Hematopoietic multipotent progenitor cell treated with erythropoietin and hydrocortisone succinate and interleukin-3 and kit ligand, for 15 days (in vitro differentiated cells): ENCODE results near the gene TNC.

Experiments
- DNase-seq: peaks from one replicate; pipeline ENCODE4 v3.0.0-alpha.2; 2015; ENCODE audit warnings: low spot score

TNC gene

DNA sequence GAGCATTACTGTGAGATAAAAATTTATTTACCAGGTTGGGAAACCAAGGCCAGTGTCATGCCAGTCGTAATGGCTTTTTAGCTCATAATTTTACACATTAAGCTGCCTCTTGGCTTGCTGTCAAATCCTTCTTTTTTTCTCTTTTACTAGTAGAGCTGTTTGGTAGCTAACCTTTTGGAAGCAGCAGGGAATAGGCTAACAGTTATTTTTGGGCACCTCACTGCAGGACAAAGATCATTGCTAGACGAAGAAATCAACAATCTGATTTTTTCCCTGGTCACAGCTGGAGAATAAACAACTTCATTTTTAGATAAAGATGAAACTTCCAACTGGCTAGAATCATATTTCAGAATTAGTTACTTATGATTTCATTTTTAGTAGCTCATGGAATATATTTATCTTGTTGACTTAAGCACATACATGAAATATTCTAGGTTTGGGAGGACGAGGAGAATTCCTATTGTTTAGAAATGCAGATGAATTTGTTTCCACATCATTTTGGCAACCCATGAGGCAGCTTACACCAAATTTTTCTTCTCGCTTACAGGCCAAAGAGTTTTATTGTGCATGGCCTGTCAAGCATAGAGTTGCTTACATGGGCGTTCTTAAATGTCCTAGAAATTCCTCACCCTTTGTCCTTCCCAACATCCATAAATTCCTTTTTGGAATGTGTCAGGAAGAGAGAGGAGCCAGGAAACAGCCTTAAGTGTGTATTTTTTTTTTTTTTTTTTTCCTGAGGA, 19.6 kb downstream of the TNC start:
- no peak for DNase-seq

DNA sequence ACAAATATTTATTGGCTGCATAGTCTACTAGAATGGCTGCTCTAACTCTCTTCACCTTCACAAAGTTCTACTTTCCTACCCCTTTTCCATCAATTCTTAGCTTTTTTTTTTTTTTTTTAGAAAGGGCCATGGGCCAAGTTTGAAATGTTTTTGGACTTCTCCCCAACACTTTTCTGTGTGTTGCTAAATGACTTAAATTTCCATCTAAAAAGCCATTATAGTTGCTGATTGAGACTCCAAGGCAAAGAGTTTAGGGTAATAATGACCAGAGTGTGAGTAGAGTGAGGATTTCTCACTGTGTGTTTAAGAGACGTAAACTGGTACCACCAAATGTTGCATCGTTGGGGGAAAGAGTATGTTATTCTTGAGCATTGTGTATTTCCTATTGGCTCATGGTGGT, 24.4 kb downstream of the TNC start:
- DNase-seq: no peak

- no peak for DNase-seq
These were observed 27.5 kb downstream of the TNC start for GRCh38 chr9:115090486-115090885.

- DNase-seq: no peak
These were observed 29.1 kb downstream of the TNC start for GRCh38 chr9:115088860-115089259.

DNA sequence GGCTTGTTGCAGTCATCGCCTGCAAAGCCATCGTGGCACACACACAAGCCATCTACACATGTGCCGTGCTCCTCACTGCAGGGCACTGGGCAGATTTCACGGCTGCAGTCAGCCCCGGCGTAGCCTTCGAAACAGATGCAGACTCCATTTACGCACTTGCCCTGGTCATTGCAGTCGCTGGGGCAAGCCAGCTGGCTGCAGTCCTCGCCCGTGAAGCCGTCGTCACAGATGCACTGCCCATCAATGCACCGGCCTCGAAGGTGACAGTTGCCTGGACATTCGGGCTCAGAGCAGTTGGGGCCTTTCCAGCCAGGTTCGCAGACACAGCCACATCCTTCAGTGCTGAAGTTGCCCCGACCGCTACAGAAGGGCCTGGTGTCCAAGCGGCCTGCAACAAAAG, 31.1 kb downstream of the TNC start:
- no peak for DNase-seq

GRCh38 chr9:115086461-115086860, 31.5 kb downstream of the TNC start:
- DNase-seq: no peak

DNA sequence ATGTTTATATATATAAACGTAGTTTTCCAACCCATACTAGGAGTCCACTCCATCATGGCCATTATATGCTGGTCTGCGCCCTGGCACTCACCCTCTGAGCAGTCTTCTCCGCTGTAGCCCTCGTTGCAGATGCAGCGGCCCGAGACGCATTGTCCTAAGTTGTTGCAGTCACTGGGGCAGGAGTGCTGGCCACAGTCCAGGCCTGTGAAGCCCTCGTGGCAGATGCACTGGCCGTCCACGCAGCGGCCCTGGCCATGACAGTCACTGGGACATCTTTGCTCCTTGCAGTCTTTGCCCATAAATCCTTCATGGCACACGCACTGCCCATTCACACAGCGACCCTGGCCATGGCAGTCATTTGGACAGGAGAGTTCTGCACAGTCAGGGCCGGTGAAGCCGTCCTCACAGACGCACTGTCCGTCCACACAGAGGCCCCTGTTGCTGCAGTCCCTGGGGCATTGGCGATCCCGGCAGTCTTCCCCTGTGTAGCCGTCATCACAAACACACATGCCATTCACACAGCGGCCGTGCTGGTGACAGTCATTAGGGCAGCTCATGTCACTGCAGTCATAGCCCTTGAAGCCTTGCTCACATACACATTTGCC, 32.1 kb downstream of the TNC start:
- DNase-seq: no peak

- no peak for DNase-seq
These were observed 33.2 kb downstream of the TNC start for GRCh38 chr9:115084709-115085108.

- no peak for DNase-seq
These were observed 33.8 kb downstream of the TNC start for GRCh38 chr9:115084157-115084556.

DNA sequence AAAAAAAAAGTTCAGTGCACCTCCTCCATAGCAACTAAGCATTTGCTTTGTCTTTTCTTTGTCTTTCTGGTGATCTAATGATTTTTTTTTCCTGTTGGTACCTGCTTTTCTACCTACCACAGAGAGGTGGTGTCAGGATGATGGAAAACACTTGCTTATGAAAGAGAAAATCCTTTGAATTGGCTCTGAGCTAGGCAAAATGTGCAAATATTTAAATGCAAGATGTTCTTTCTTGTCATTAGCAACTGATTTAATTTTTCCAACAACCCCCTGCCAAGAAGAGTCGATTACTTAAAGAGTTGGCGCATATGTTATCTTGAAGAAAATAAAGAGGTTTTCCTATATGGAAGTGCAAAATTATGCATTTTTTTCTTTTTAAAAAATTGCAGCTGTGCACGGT, 37.7 kb downstream of the TNC start:
- no peak for DNase-seq

DNA sequence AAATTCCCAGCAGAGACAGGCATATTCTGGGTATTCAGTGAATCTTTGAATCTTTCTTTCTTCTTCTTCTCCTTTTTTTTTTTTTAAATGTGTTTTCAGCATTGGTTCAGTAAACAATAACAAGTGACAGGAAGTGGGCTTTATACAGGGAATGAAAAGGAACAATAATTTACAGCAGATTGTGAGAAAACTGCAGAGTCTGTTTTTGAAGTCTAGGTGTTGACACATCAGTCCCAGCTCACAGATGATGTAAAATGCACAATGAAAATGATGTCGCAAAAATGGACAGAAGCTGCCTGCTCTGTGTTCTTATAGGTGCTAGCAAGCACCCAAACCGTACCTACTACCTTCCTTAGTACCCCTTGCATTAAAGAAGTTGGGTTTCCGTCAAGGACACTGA, 38.8 kb downstream of the TNC start:
- no peak for DNase-seq

- DNase-seq: no peak
These were observed 44.5 kb downstream of the TNC start for GRCh38 chr9:115073456-115073855.

DNA sequence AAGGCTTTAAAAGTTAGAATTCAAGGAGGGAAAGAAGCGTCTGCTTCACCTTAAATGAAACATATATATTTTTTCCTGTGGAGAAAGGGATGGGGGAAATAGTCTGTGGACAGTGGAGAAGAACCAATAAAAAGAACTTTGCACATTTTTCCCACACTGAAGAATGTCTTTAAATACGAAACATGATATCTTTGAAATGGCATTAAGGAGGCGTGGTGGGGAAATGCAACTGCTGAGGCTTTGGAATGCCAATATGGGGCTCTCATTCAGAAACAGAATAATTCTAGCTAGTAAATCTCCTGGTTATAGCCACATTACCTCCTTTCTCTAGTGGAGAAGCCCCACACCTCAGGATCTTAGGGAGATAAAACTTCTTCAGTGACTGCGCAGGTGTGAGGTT, 46.8 kb downstream of the TNC start:
- no peak for DNase-seq

DNA sequence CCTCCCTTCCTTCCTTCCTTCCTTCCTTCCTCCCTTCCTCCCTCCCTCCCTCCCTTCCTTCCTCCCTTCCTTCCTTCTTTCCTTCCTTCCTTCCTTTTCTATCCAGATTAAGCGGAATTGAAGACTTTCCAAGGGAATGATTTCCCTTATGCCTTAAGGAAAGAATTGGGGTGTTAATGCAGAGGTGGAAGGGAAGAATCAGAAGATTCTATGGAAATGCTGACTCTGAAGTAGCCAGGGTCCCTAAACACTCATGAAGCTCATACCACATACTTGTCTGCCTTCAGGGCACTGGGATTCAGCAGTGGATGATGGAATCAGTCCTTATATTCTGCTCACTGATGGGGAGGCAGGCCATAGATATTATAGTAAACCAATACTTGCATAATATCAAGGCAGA, 48.2 kb downstream of the TNC start:
- DNase-seq: no peak

GRCh38 chr9:115069302-115069701, 48.7 kb downstream of the TNC start:
- no peak for DNase-seq

DNA sequence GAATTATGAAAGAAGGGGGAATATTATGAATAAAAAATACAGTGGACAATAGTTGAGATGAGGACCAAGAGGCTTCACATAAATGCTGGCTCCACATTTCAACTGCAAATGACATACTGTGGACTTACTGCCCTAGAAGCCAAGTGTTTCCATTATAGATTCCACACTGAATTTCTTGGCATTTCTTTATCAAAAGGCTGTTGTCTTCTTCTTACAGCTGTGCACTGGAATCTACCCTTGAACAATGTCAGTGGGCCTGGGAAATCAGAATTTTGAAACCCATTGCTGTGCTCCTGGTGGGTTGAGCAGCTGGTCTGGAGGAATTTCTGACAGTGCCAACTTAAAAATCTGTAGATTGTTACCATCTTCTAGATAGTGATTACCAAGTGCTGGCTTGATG, 49.9 kb downstream of the TNC start:
- no peak for DNase-seq

- DNase-seq: no peak
These were observed 54.7 kb downstream of the TNC start for GRCh38 chr9:115063058-115063845.

- no peak for DNase-seq
These were observed 59.2 kb downstream of the TNC start for GRCh38 chr9:115058684-115059315.

DNA sequence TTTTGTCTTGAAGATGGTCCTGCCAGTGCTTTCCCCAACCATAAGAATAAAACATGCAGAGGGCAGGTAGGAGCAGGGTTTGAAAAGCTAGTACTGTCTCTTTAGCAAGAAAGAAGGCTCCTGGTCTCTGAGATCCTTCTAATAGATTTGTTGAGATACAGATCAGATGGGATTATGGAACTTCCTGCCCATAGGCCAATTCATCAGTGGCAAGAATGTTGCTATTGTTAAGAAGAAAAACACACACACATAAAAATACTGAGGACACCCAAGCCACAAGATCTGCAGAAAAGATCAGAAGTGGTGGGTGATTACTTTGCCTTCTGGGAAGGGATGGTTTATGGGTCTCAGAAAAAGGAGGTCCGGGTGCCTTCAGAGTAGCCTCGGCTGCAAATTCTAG, 59.8 kb downstream of the TNC start:
- no peak for DNase-seq

- DNase-seq: no peak
These were observed 60.4 kb downstream of the TNC start for GRCh38 chr9:115057559-115057958.

- DNase-seq: no peak
These were observed 67.9 kb downstream of the TNC start for GRCh38 chr9:115050002-115050490.

DNA sequence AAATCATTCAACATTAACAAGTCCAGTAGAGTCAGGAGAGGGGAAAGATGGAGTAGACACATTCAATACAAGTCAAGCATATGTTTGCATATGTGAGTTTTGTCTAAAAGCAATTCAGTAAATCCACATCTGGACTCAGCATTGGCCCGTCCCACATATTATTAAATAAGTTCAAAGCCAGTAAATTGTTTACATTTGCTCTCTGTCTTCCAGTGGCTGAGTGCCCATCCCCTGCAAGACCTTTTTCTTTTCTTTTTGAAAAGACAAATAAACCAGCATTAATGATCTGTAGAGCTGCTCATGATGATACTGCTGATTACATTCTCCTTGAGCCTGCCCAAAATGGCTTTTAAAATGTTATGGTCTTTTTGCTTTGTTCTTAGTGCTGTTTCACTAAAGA, 71.1 kb downstream of the TNC start:
- DNase-seq: no peak

DNA sequence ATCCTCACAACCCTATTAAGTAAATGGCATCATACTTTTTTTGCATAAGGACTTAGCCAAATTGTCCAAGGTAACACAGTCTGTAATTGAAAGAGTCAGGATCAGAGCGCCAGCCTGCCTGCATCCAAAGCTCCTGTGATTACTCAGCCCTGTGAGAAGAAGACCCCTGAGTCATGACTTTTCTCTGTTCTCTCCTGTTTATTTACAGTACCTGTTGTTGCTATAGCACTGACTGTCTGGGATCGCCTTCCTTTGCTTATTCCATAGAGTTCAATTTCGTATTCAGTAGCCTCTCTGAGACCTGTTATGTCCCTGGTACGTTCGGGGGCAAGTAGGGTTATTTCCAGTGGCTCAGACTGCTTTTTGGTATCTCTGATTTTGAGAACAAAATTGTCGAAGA, 71.8 kb downstream of the TNC start:
- DNase-seq: no peak
